ENCODE data around the gene NAP1L5. TPM values are rescaled to one million over a fixed set of nuclear protein-coding genes. Genes with fewer than 3 reads are reported as not detected.

The NAP1L5 gene
- polyA plus RNA-seq, 2 of the 4 experiments (the other 2 are of a cell fraction), result 2.4 to 3.0 TPM

DNA sequence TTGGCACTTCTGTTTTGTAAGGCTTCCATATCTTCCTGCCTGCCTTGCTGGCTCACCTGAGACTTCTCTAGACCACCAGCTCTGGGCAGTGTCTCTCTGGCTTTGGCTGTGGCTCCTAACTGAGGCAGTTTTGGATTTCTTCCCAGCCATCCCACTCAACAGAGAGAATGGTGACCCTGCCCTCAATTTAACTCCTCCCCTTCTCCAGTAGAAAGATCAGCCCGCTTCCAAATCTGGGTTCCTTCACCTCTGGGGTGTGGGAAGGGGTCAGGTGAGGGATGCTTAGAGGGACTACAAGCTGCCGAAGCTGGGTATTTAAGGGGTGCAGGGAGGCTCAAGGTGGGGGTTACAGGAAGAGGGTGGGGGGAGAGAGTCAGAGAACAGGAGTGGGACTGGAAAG lies 23.7 kb downstream of the NAP1L5 start:
- TF ChIP-seq FOSB (CRISPR knock-in tag; IDR thresholded peaks at IDR 0.05) (no peak), EHF (CRISPR knock-in tag; IDR thresholded peaks at IDR 0.05) (no peak), FOSL2 (IDR thresholded peaks at IDR 0.05) (no peak), FOSL2 (CRISPR knock-in tag; IDR thresholded peaks at IDR 0.05) (no peak), EHMT2 (IDR thresholded peaks at IDR 0.05; ENCODE audit: low read depth) (no peak), ZSCAN20 (CRISPR knock-in tag; IDR thresholded peaks at IDR 0.05) (no peak)
- TF ChIP-seq, protein P1, sequence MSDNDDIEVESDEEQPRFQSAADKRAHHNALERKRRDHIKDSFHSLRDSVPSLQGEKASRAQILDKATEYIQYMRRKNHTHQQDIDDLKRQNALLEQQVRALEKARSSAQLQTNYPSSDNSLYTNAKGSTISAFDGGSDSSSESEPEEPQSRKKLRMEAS (IDR thresholded peaks at IDR 0.05), result no peak
- no peak overlapping the region for H3K27ac ChIP-seq
- no peak overlapping the region for H3K4me3 ChIP-seq
- ChIA-PET CTCF (interaction anchor here (0.9 to 2.7 kb wide), 5 partner anchors 10 to 82 kb away, joined by 3 to 15 read pairs (median 4); no protein-coding TSS in a partner anchor), POLR2A (no interaction called here)
- no peaks in the 10 kb centered on the region for H3K9me3 ChIP-seq
- H3K4me2 ChIP-seq, result no peak overlapping the region
- FAIRE-seq, result no peak
- no peak for DNase-seq (ENCODE audit: low read depth in 1 of 2, low spot score in 1 of 2)
- no peaks in the 10 kb centered on the region for H3K4me1 ChIP-seq
- WGBS (ENCODE audit: missing lambda C conversion rate), result 90% methylated on average over 2 of the region's 2 CpGs
- no peak for ATAC-seq

DNA sequence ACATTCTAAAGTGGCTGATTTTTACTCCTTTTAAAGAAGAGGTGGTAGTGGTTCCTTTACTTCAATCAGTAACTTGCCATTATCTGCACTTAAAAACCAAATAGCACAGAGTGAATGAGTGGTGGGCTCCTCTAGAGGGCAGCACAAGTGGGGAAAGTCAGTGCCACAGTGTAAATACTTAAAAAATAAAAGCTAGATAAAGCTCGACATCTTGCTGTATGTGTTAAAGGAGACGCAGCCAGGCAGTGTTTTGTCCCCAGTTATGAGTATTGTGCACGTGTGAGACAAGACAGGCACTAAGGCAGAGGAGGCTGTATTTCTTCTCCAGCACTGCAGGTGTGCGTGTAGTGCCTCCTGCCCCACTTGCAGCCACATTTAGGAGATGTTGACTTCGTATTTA lies 24.6 kb downstream of the NAP1L5 start:
- Histone ChIP-seq H3K4me2 (no peak overlapping the region), H3K9me3 (no peaks in the 10 kb centered on the region), H3K4me1 (no peaks in the 10 kb centered on the region), H3K27ac (no peak overlapping the region), H3K4me3 (no peak overlapping the region)
- FAIRE-seq (no peak), DNase-seq (ENCODE audit: low read depth in 1 of 2, low spot score in 1 of 2) (peak in 1 of 2 experiments; percentile 30), ATAC-seq (peak in 1 of 2 experiments; percentile 85; a peak in 5 of 6 replicates)
- TF ChIP-seq EP300 (IDR thresholded peaks at IDR 0.05) (no peak), RARB (CRISPR knock-in tag; IDR thresholded peaks at IDR 0.05) (no peak), ESRRA (IDR thresholded peaks at IDR 0.05; ENCODE audit: borderline replicate concordance, low read length) (no peak), RFX5 (IDR thresholded peaks at IDR 0.05) (no peak), SMC3 (IDR thresholded peaks at IDR 0.05) (no peak), EHMT2 (IDR thresholded peaks at IDR 0.05; ENCODE audit: low read depth) (no peak), HOXA7 (CRISPR knock-in tag; IDR thresholded peaks at IDR 0.05) (no peak), CHD2 (IDR thresholded peaks at IDR 0.05; ENCODE audit: low read length, partially characterized antibody) (no peak), NPAS2 (CRISPR knock-in tag; IDR thresholded peaks at IDR 0.05; ENCODE audit: borderline replicate concordance) (no peak), RAD21 (conservative IDR thresholded peaks at IDR 0.05 in 1 of 2, IDR thresholded peaks at IDR 0.05 in 1 of 2) (peak; percentile 30 to 46; a peak in 4 of 5 replicates), KDM1A (IDR thresholded peaks at IDR 0.05; ENCODE audit: low read depth) (no peak)
- TF ChIP-seq, protein P2, sequence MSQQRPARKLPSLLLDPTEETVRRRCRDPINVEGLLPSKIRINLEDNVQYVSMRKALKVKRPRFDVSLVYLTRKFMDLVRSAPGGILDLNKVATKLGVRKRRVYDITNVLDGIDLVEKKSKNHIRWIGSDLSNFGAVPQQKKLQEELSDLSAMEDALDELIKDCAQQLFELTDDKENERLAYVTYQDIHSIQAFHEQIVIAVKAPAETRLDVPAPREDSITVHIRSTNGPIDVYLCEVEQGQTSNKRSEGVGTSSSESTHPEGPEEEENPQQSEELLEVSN (IDR thresholded peaks at IDR 0.05; ENCODE audit: borderline replicate concordance, low read depth), result no peak
- TF ChIP-seq, protein P3, sequence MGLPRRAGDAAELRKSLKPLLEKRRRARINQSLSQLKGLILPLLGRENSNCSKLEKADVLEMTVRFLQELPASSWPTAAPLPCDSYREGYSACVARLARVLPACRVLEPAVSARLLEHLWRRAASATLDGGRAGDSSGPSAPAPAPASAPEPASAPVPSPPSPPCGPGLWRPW (IDR thresholded peaks at IDR 0.05), result no peak
- TF ChIP-seq, protein P4, sequence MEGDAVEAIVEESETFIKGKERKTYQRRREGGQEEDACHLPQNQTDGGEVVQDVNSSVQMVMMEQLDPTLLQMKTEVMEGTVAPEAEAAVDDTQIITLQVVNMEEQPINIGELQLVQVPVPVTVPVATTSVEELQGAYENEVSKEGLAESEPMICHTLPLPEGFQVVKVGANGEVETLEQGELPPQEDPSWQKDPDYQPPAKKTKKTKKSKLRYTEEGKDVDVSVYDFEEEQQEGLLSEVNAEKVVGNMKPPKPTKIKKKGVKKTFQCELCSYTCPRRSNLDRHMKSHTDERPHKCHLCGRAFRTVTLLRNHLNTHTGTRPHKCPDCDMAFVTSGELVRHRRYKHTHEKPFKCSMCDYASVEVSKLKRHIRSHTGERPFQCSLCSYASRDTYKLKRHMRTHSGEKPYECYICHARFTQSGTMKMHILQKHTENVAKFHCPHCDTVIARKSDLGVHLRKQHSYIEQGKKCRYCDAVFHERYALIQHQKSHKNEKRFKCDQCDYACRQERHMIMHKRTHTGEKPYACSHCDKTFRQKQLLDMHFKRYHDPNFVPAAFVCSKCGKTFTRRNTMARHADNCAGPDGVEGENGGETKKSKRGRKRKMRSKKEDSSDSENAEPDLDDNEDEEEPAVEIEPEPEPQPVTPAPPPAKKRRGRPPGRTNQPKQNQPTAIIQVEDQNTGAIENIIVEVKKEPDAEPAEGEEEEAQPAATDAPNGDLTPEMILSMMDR (IDR thresholded peaks at IDR 0.05), result peak; percentile 51
- TF ChIP-seq, protein P5, sequence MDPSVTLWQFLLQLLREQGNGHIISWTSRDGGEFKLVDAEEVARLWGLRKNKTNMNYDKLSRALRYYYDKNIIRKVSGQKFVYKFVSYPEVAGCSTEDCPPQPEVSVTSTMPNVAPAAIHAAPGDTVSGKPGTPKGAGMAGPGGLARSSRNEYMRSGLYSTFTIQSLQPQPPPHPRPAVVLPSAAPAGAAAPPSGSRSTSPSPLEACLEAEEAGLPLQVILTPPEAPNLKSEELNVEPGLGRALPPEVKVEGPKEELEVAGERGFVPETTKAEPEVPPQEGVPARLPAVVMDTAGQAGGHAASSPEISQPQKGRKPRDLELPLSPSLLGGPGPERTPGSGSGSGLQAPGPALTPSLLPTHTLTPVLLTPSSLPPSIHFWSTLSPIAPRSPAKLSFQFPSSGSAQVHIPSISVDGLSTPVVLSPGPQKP (IDR thresholded peaks at IDR 0.05; ENCODE audit: low read depth, low read length), result no peak
- ChIA-PET CTCF (interaction anchor here (0.6 to 2.7 kb wide), 7 partner anchors 9 to 81 kb away, joined by 3 to 15 read pairs (median 3); no protein-coding TSS in a partner anchor), POLR2A (no interaction called here)
- WGBS (ENCODE audit: missing lambda C conversion rate), result 50% methylated on average over 5 of the region's 5 CpGs

All from A549 (cell line).